HG03442 (cell line): ENCODE data around the gene BEST3.
"Not testable (repeated sequence)": the region's sequence is repeated elsewhere in the genome, so short reads cannot be mapped to it uniquely, and the experiment has no call there.

Experiments used
- ATAC-seq: cut with Tn5 transposase; IDR thresholded peaks from one replicate; pipeline ENCODE4 v1.9.1; 2021; ENCODE audit warnings: mild to moderate bottlenecking, moderate library complexity; ENCODE audit not compliant: unreplicated experiment

Gene BEST3

DNA sequence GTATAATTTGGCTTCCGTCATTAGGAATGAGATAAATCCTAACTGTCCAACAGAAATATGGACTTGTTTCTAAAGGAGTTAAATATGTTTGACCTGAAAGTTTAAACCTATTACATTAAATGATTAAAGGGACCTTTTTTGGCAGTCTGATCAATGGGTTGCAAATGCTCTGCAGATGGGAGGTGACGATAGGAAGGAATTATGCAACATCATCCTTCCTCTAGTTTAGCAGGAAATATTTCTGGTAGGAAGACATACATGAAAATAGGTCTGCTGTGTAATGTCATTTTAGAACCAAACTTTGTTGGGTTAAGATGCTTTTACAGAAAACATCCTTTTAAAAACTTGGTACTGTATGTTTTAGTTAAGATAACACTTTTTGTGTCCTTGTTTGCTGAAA is 91.0 kb downstream of the BEST3 start:
- ATAC-seq = no peak

DNA sequence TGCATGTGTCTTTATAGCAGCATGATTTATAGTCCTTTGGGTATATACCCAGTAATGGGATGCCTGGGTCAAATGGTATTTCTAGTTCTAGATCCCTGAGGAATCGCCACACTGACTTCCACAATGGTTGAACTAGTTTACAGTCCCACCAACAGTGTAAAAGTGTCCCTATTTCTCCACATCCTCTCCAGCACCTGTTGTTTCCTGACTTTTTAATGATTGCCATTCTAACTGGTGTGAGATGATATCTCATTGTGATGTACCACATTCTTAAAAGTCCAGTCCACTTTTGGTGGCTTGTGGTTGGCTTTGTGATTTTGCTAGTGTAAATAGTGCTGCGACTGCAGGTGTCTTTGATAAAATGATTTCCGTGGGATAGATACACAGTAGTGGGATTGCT is 94.8 kb downstream of the BEST3 start:
- ATAC-seq = not testable (repeated sequence)
